ENCODE results near the gene SGMS1.

GRCh38 chr10:50392426-50392825, 231.3 kb downstream of the SGMS1 start:
- TF ChIP-seq POLR2A (IDR thresholded peaks at IDR 0.05; ENCODE audit: low read depth, low read length), result no peak
- TF ChIP-seq CTCF (IDR thresholded peaks at IDR 0.05; ENCODE audit: extremely low read depth in 1 of 2, insufficient read depth in 1 of 2, low read depth in 1 of 2, low read length in 2 of 2), result no peak
- TF ChIP-seq MAX (IDR thresholded peaks at IDR 0.05; ENCODE audit: insufficient read depth, insufficient read length), result no peak
- no peak for TF ChIP-seq EZH2 (IDR thresholded peaks at IDR 0.05; ENCODE audit: borderline replicate concordance, low read depth, low read length, severe bottlenecking)
- TF ChIP-seq MYC (IDR thresholded peaks at IDR 0.05; ENCODE audit: low read depth, low read length), result no peak
- no peak for TF ChIP-seq GATA2 (IDR thresholded peaks at IDR 0.05; ENCODE audit: insufficient read depth, insufficient read length, low read depth, low read length)
- no peak for TF ChIP-seq POLR2AphosphoS5 (IDR thresholded peaks at IDR 0.05; ENCODE audit: insufficient read depth, low read depth, low read length)
- TF ChIP-seq FOS (IDR thresholded peaks at IDR 0.05; ENCODE audit: borderline replicate concordance, insufficient read depth, low read length), result no peak

All from endothelial cell of umbilical vein (primary cell).